ENCODE results near the gene CCDC89. TPM values are rescaled to one million over a fixed set of nuclear protein-coding genes. Genes with fewer than 3 reads are reported as not detected.

Gene CCDC89
- total RNA-seq, 1 experiment from 2014 or later: 2.0 TPM

- Histone ChIP-seq H3K9me3 (no peaks in the 10 kb centered on the region), H3K36me3 (ENCODE audit: control insufficient read depth, insufficient read depth, low read length) (peaks cover 4% of the 10 kb centered on the region), H3K4me1 (peaks cover 9% of the 10 kb centered on the region; the same call in 1 of the 2 replicates), H3K27me3 (replicated peaks; ENCODE audit: control insufficient read depth, insufficient read depth, low read length) (no peaks in the 10 kb centered on the region), H3K4me3 (ENCODE audit: low read depth, low read length) (peak overlapping the region; percentile 91)
- H3K36me3 Mint-ChIP-seq (ENCODE audit: insufficient read depth, unreplicated experiment): peaks cover 68% of the 10 kb centered on the region
- H3K4me1 Mint-ChIP-seq (ENCODE audit: low read depth, unreplicated experiment): peaks cover 29% of the 10 kb centered on the region
- no peak for TF ChIP-seq CTCF (IDR thresholded peaks at IDR 0.05; ENCODE audit: insufficient read depth in 1 of 2, low read depth in 1 of 2, low read length in 1 of 2, severe bottlenecking in 1 of 2, unreplicated experiment in 1 of 2)
- TSS peak; percentile 27 for BruUV-seq (replicated peaks)
- H3K4me3 Mint-ChIP-seq (ENCODE audit: unreplicated experiment): peak overlapping the region; percentile 91
- peak overlapping the region; percentile 87 for H3K27ac Mint-ChIP-seq (ENCODE audit: unreplicated experiment)
- POLR2A ChIA-PET: interaction anchor here (0.7 to 2.1 kb wide), 5 partner anchors 9 to 146 kb away, joined by 3 to 16 read pairs (median 3); partner anchors contain the start of gene TMEM126B
- DNase-seq: no peak
- H3K9me3 Mint-ChIP-seq (ENCODE audit: unreplicated experiment): no peaks in the 10 kb centered on the region
- intact Hi-C loops (cut with micrococcal nuclease; ENCODE audit: unreplicated experiment): loop anchor here (10.0 kb wide), 2 partner anchors 582 to 642 kb away; partner anchors contain the start of genes EED and HIKESHI
- H3K27me3 Mint-ChIP-seq (ENCODE audit: insufficient read depth, unreplicated experiment): no peaks in the 10 kb centered on the region
- CTCF ChIA-PET: interaction anchor here (1.0 to 2.7 kb wide), 6 partner anchors 13 to 163 kb away, joined by 3 to 13 read pairs (median 4); partner anchors contain the start of genes DLG2, TMEM126A and TMEM126B
Measured at GRCh38 chr11:85663080-85663752, 22.8 kb downstream of the CCDC89 start.

- H3K4me3 ChIP-seq (ENCODE audit: low read depth, low read length): peak overlapping the region; percentile 91
- H3K27me3 Mint-ChIP-seq (ENCODE audit: insufficient read depth, unreplicated experiment): no peaks in the 10 kb centered on the region
- H3K9me3 ChIP-seq: no peaks in the 10 kb centered on the region
- TF ChIP-seq CTCF (IDR thresholded peaks at IDR 0.05; ENCODE audit: insufficient read depth in 1 of 2, low read depth in 1 of 2, low read length in 1 of 2, severe bottlenecking in 1 of 2, unreplicated experiment in 1 of 2): no peak
- no peak for DNase-seq
- H3K9me3 Mint-ChIP-seq (ENCODE audit: unreplicated experiment): no peaks in the 10 kb centered on the region
- no TSS peak for BruUV-seq (replicated peaks)
- intact Hi-C loops (cut with micrococcal nuclease; ENCODE audit: unreplicated experiment): loop anchor here (10.0 kb wide), 2 partner anchors 583 to 643 kb away; partner anchors contain the start of genes EED and HIKESHI
- no peak overlapping the region for H3K27ac Mint-ChIP-seq (ENCODE audit: unreplicated experiment)
- CTCF ChIA-PET: no interaction called here
- peak overlapping the region; percentile 91 for H3K4me3 Mint-ChIP-seq (ENCODE audit: unreplicated experiment)
- POLR2A ChIA-PET: no interaction called here
- H3K36me3 Mint-ChIP-seq (ENCODE audit: insufficient read depth, unreplicated experiment): peaks cover 79% of the 10 kb centered on the region
- peaks cover 29% of the 10 kb centered on the region for H3K4me1 Mint-ChIP-seq (ENCODE audit: low read depth, unreplicated experiment)
- H3K4me1 ChIP-seq: peaks cover 9% of the 10 kb centered on the region; the same call in 1 of the 2 replicates
- peaks cover 4% of the 10 kb centered on the region for H3K36me3 ChIP-seq (ENCODE audit: control insufficient read depth, insufficient read depth, low read length)
- H3K27me3 ChIP-seq (replicated peaks; ENCODE audit: control insufficient read depth, insufficient read depth, low read length): no peaks in the 10 kb centered on the region
Measured at GRCh38 chr11:85661972-85662664, 23.9 kb downstream of the CCDC89 start.

GRCh38 chr11:85658180-85658579, 27.8 kb downstream of the CCDC89 start:
- no TSS peak for BruUV-seq (replicated peaks)
- no peaks in the 10 kb centered on the region for H3K9me3 ChIP-seq
- no peak for DNase-seq
- no peak for TF ChIP-seq CTCF (IDR thresholded peaks at IDR 0.05; ENCODE audit: insufficient read depth in 1 of 2, low read depth in 1 of 2, low read length in 1 of 2, severe bottlenecking in 1 of 2, unreplicated experiment in 1 of 2)
- Mint-ChIP-seq H3K27me3 (ENCODE audit: insufficient read depth, unreplicated experiment) (no peaks in the 10 kb centered on the region), H3K4me1 (ENCODE audit: low read depth, unreplicated experiment) (peaks cover 30% of the 10 kb centered on the region), H3K27ac (ENCODE audit: unreplicated experiment) (no peak overlapping the region), H3K9me3 (ENCODE audit: unreplicated experiment) (no peaks in the 10 kb centered on the region), H3K4me3 (ENCODE audit: unreplicated experiment) (no peak overlapping the region), H3K36me3 (ENCODE audit: insufficient read depth, unreplicated experiment) (peaks cover 82% of the 10 kb centered on the region)
- peaks cover 6% of the 10 kb centered on the region; the same call in 1 of the 2 replicates for H3K4me1 ChIP-seq
- ChIA-PET CTCF (no interaction called here), POLR2A (no interaction called here)
- no peaks in the 10 kb centered on the region for H3K27me3 ChIP-seq (replicated peaks; ENCODE audit: control insufficient read depth, insufficient read depth, low read length)
- H3K36me3 ChIP-seq (ENCODE audit: control insufficient read depth, insufficient read depth, low read length): peaks cover 2% of the 10 kb centered on the region; the same call in 1 of the 2 replicates
- no peak overlapping the region for H3K4me3 ChIP-seq (ENCODE audit: low read depth, low read length)
- intact Hi-C loops (cut with micrococcal nuclease; ENCODE audit: unreplicated experiment): no loop called here
